SK-N-SH treated with all-trans-retinoic acid at 6 μM for 48 hours (cell line): Measurements from ENCODE around the gene BFSP2.

Source experiments
- ATAC-seq: fragments of 200-7000 bp; cut with Tn5 transposase; 3 replicates; pipeline ENCODE4 v1.9.1; 2020; ENCODE audit warnings: mild to moderate bottlenecking, moderate library complexity
- ARNTL ChIP-seq: fragments of 450-650 bp; formaldehyde crosslinking; IDR thresholded peaks from 2 replicates; pipeline ENCODE4 v1.5.0; 2020; ENCODE audit warnings: low read depth, mild to moderate bottlenecking, moderate library complexity, borderline replicate concordance
- BACH2 ChIP-seq: fragments of 250-450 bp; sonication (Bioruptor Pico); IDR thresholded peaks from 2 replicates; pipeline ENCODE4 v1.9.0; 2021; ENCODE audit warnings: mild to moderate bottlenecking, borderline replicate concordance
- CREB5 ChIP-seq: fragments of 250-450 bp; sonication (Bioruptor Pico); IDR thresholded peaks from 2 replicates; pipeline ENCODE4 v1.5.1; 2020; ENCODE audit warnings: low read depth, mild to moderate bottlenecking, moderate library complexity
- CSDC2 ChIP-seq: fragments of 250-450 bp; sonication (Bioruptor Pico); IDR thresholded peaks from 2 replicates; pipeline ENCODE4 v1.5.0; 2020; ENCODE audit warnings: mild to moderate bottlenecking, moderate library complexity
- CSRNP3 ChIP-seq: fragments of 250-450 bp; sonication (Bioruptor Pico); IDR thresholded peaks from 2 replicates; pipeline ENCODE4 v1.5.1; 2021; ENCODE audit warnings: mild to moderate bottlenecking, moderate library complexity
- GLIS3 ChIP-seq: fragments of 250-450 bp; sonication (Bioruptor Pico); IDR thresholded peaks from 2 replicates; pipeline ENCODE4 v1.5.0; 2020; ENCODE audit warnings: mild to moderate bottlenecking, moderate library complexity
- OSR1 ChIP-seq: fragments of 250-450 bp; sonication (Bioruptor Pico); IDR thresholded peaks from 2 replicates; pipeline ENCODE4 v1.8.0; 2022; ENCODE audit warnings: moderate library complexity, mild to moderate bottlenecking, inconsistent platforms
- PATZ1 ChIP-seq: fragments of 250-450 bp; sonication (Bioruptor Pico); IDR thresholded peaks from 2 replicates; pipeline ENCODE4 v1.8.0; 2020; ENCODE audit warnings: mild to moderate bottlenecking, moderate library complexity, borderline replicate concordance
- POU6F1 ChIP-seq: fragments of 250-450 bp; sonication (Bioruptor Pico); IDR thresholded peaks from 2 replicates; pipeline ENCODE4 v1.8.0; 2021; ENCODE audit warnings: low read depth, mild to moderate bottlenecking, moderate library complexity, borderline replicate concordance
- PPARA ChIP-seq: fragments of 250-450 bp; sonication (Bioruptor Pico); IDR thresholded peaks from 2 replicates; pipeline ENCODE4 v1.5.0; 2020; ENCODE audit warnings: mild to moderate bottlenecking, borderline replicate concordance
- RARB ChIP-seq: fragments of 250-450 bp; sonication (Bioruptor Pico); IDR thresholded peaks from 2 replicates; pipeline ENCODE4 v1.8.0; 2021; ENCODE audit warnings: mild to moderate bottlenecking, moderate library complexity
- SNAI2 ChIP-seq: fragments of 250-450 bp; sonication (Bioruptor Pico); IDR thresholded peaks from 2 replicates; pipeline ENCODE4 v1.5.0; 2020; ENCODE audit warnings: mild to moderate bottlenecking, moderate library complexity
- TCF4 ChIP-seq: fragments of 250-450 bp; sonication (Bioruptor Pico); IDR thresholded peaks from 2 replicates; pipeline ENCODE4 v1.8.0; 2021; ENCODE audit warnings: mild to moderate bottlenecking, moderate library complexity, borderline replicate concordance
- TOX ChIP-seq: fragments of 250-450 bp; sonication (Bioruptor Pico); IDR thresholded peaks from 2 replicates; pipeline ENCODE4 v1.8.0; 2021; ENCODE audit warnings: mild to moderate bottlenecking, moderate library complexity, borderline replicate concordance
- TSHZ2 ChIP-seq: fragments of 250-450 bp; sonication (Bioruptor Pico); IDR thresholded peaks from 2 replicates; pipeline ENCODE4 v1.5.0; 2020; ENCODE audit warnings: mild to moderate bottlenecking, moderate library complexity
- ZC3H10 ChIP-seq: fragments of 250-450 bp; sonication (Bioruptor Pico); IDR thresholded peaks from 2 replicates; pipeline ENCODE4 v1.5.1; 2021; ENCODE audit warnings: mild to moderate bottlenecking, moderate library complexity
- ZFP3 ChIP-seq: fragments of 250-450 bp; sonication (Bioruptor Pico); IDR thresholded peaks from 2 replicates; pipeline ENCODE4 v1.5.0; 2020; ENCODE audit warnings: mild to moderate bottlenecking, moderate library complexity
- ZNF565 ChIP-seq: fragments of 450-650 bp; formaldehyde crosslinking; conservative IDR thresholded peaks from 2 replicates; pipeline ENCODE4 v1.5.0; 2020; ENCODE audit warnings: low read depth, mild to moderate bottlenecking, moderate library complexity
- ZNF70 ChIP-seq: fragments of 450-650 bp; formaldehyde crosslinking; IDR thresholded peaks from 2 replicates; pipeline ENCODE4 v1.5.0; 2020; ENCODE audit warnings: mild to moderate bottlenecking, moderate library complexity
- ZNF8 ChIP-seq: fragments of 450-650 bp; formaldehyde crosslinking; IDR thresholded peaks from 2 replicates; pipeline ENCODE4 v1.5.0; 2020; ENCODE audit warnings: mild to moderate bottlenecking, moderate library complexity

Gene BFSP2

GRCh38 chr3:133368371-133369067 lies 31.3 kb upstream of the BFSP2 start:
- TF ChIP-seq ZC3H10 (CRISPR knock-in tag) (no peak), ARNTL (CRISPR knock-in tag) (no peak), ZNF565 (CRISPR knock-in tag) (no peak), CSDC2 (CRISPR knock-in tag) (no peak), BACH2 (CRISPR knock-in tag) (no peak), OSR1 (CRISPR knock-in tag) (no peak), CSRNP3 (no peak), SNAI2 (CRISPR knock-in tag) (no peak), GLIS3 (CRISPR knock-in tag) (no peak), TSHZ2 (CRISPR knock-in tag) (no peak), POU6F1 (CRISPR knock-in tag) (no peak), ZFP3 (CRISPR knock-in tag) (no peak), ZNF70 (CRISPR knock-in tag) (no peak), TOX (CRISPR knock-in tag) (no peak), RARB (no peak), TCF4 (CRISPR knock-in tag) (no peak), PATZ1 (CRISPR knock-in tag) (no peak)
- ATAC-seq: no peak

GRCh38 chr3:133369068-133369440 lies 30.8 kb upstream of the BFSP2 start:
- ATAC-seq: no peak
- TF ChIP-seq PATZ1 (CRISPR knock-in tag) (no peak), BACH2 (CRISPR knock-in tag) (no peak), POU6F1 (CRISPR knock-in tag) (no peak), ZC3H10 (CRISPR knock-in tag) (no peak), ZNF8 (CRISPR knock-in tag) (no peak), CSDC2 (CRISPR knock-in tag) (no peak), TOX (CRISPR knock-in tag) (no peak), GLIS3 (CRISPR knock-in tag) (no peak), ARNTL (CRISPR knock-in tag) (no peak), PPARA (CRISPR knock-in tag) (no peak), SNAI2 (CRISPR knock-in tag) (no peak), CREB5 (CRISPR knock-in tag) (no peak), ZNF70 (CRISPR knock-in tag) (no peak), RARB (no peak), ZNF565 (CRISPR knock-in tag) (no peak), TCF4 (CRISPR knock-in tag) (no peak), OSR1 (CRISPR knock-in tag) (no peak), CSRNP3 (no peak)
